HTERT RPE-1 (cell line): Measurements from ENCODE around the gene RYK.

Experiments used
- in situ Hi-C: fragments of 300-500 bp; cut with MboI; formaldehyde crosslinking; loops from 4 replicates; pipeline ENCODE4 v1.14.3; 2020; ENCODE audit warnings: low sequenced_read_pairs

Gene RYK

GRCh38 chr3:134155446-134155845, 95.2 kb downstream of the RYK start:
- in situ Hi-C loops = no loop called here

DNA sequence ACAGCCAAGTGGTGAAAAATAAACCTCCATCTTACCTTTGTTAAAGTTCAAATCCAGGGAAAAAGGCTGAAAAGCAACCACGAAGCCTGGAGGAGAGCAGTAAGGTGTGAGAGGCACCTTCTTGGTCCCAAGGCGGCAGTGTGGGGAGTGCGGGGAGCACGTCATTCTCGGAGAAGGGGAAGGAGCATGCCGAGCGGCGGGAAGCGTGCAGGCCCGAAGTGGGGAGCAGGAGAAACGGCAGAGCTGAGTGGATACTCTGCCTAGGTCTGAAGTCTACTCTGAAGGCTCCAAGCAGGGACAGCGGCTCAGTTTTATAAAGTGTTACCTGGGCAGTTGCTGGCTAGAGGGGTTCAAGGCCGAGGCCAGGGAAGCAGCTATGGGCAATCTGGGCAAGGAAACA, 96.9 kb downstream of the RYK start:
- in situ Hi-C loops = no loop called here

DNA sequence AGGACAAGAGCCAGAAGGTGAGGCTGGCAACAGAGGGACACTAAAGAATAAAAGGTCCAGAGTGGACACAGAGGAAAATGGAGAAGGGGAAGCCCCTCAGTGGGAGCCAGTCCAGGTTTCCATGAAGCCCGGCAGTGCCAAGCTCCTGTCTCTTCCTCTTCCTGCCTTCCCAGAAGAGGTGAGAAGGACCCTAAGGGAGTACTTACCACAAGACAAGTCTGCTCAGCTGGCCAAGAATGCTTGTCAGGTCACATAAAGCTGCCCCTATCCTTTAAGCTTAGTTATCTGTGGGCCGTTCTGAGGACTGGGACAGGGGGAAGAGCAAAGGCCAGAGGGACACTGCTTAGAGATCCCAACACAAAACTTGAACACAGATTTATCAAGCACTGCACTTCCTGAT, 100.2 kb downstream of the RYK start:
- in situ Hi-C loops = no loop called here

DNA sequence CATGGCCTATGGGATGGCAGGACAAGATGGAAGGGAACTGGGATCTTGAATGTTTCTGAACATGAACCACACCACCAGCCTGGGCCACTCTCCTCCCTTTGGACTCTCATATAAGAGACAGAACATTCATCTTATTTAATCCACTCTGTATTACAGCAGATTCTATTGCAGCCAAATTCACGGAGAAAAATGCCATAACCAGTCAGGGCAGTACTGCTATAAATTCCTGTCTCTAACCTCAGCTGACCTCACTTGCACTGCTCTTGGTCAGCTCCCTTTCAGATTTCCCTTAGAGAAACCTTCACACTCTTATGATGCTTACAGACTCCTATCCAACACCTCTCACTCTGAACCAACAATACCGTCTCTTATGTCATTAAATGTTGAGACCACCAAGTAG, 101.4 kb downstream of the RYK start:
- in situ Hi-C loops = no loop called here

- in situ Hi-C loops = no loop called here
Measured at GRCh38 chr3:134148534-134148933, 102.1 kb downstream of the RYK start.

- in situ Hi-C loops = no loop called here
Measured at GRCh38 chr3:134147411-134147810, 103.2 kb downstream of the RYK start.

DNA sequence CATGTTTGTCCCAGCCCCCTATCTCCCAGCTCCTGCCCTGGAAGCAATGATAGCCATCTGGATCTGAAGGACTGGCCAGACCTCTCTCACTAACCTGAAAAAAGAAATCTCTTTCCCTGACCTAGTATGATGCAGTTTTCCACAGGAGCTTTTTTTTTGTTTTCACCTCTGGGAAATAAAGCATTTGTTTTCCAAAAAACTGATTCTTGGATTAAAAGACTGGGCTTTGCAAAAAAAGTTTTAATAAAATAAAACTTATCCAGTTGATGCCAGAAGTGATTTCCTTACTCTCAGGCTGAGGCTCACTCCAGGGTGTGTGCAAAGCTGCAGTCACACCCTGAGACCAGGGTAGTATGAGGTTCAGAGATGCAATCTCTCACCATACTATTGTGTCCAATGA, 104.0 kb downstream of the RYK start:
- in situ Hi-C loops = no loop called here

- in situ Hi-C loops = no loop called here
Measured at GRCh38 chr3:134145183-134145582, 105.5 kb downstream of the RYK start.

DNA sequence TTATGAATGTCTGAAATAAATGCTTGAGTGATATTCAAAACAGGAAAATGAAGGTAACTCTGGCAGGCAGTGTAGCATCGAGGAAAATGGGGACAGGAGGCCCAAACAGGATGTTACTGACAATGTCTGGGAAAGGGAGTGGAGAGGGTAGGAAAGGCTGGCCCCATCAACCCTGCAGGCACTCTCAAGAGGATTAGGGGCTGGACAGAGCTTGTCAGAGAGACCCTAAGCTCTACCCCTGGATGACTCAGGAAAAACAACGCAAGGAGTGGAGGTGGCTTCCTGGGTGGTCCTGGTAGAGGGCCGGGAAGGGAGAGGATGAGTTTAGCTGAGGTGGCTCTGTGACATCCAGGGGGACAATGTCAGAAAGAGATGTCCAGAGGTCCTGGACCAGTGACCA, 106.0 kb downstream of the RYK start:
- in situ Hi-C loops = no loop called here

- in situ Hi-C loops = no loop called here
Measured at GRCh38 chr3:134143828-134144401, 106.7 kb downstream of the RYK start.

DNA sequence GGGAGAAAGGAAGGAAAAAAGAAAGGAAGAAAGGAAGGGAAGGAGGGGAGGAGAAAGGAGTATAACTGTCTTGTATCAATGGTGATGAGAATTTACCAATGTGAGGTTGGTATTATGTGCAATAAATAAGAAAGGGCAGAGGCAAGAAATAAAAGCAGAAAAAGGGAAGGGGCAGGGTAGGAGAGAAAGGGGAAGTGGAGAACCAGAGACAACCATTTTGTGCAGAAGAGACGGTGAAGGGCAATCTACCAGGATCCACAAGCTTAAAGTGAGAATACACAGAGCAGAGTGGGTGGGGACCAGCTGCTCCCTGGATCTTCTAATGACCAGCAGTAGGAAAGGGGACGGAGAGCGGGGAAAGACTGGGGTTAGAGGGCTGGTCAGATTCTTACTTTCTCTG, 114.1 kb downstream of the RYK start:
- in situ Hi-C loops = no loop called here

DNA sequence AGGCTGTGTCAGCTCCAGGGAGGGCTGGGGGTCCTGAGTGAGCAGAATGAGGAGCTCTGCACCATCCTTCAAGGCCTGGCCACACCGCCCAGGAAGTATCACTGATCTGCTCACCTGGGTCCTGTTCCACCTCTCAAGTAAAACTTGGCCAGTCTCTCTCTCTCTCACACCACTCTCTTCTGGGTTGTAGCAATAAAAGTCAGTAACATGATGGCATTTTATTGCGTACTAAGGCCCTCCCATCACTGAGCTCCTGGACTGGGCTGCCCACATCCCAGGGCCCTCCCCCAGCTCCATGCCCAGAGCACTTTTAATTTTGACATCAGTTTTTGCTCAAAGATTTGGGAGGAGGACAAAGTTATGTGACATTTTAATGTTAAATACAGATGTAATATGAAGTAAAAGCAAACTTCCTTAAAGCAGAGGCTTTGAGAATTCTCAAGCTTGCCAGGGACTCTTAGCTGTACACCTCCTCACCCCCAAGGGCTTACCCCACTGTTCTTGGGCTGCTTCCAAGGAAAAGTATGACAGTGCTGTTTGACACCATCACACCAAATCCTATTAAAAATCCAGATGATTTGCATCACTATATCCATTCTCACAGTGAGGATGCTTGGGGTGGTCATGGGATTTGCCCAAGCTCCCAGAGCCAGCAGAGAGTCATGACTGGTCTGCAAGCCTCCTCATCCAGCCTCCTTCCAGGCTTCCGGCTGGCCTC, 115.8 kb downstream of the RYK start:
- in situ Hi-C loops = no loop called here

- in situ Hi-C loops = no loop called here
Measured at GRCh38 chr3:134134240-134134639, 116.4 kb downstream of the RYK start.

- in situ Hi-C loops = no loop called here
Measured at GRCh38 chr3:134132961-134133360, 117.7 kb downstream of the RYK start.

GRCh38 chr3:134126153-134126552, 124.5 kb downstream of the RYK start:
- in situ Hi-C loops = no loop called here

GRCh38 chr3:134114726-134115125, 135.9 kb downstream of the RYK start:
- in situ Hi-C loops = no loop called here

- in situ Hi-C loops = no loop called here
Measured at GRCh38 chr3:134111616-134112015, 139.0 kb downstream of the RYK start.

DNA sequence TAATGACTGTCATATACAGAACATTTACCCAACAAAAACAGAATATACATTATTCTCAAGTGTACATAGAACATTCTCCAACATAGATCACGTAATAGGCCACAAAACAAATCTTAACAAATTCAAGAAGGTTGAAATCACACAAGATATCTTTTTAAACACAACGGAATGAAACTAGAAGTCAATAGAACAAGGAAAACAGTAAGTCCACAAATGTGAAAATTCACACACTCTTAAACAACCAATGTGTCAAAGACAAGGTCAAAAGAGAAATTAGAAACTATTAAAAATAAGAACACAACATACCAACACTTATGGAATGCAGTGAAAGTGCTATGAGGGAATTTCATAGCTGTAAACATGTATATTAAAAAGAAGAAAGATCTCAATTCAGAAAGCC, 139.7 kb downstream of the RYK start:
- in situ Hi-C loops = no loop called here
